ENCODE results near the gene LYZL2.
A peak's percentile ranks its signal among the peaks of the same experiment; 100 is the strongest.
"Not testable (repeated sequence)": the region's sequence is repeated elsewhere in the genome, so short reads cannot be mapped to it uniquely, and the experiment has no call there.

The LYZL2 gene

DNA sequence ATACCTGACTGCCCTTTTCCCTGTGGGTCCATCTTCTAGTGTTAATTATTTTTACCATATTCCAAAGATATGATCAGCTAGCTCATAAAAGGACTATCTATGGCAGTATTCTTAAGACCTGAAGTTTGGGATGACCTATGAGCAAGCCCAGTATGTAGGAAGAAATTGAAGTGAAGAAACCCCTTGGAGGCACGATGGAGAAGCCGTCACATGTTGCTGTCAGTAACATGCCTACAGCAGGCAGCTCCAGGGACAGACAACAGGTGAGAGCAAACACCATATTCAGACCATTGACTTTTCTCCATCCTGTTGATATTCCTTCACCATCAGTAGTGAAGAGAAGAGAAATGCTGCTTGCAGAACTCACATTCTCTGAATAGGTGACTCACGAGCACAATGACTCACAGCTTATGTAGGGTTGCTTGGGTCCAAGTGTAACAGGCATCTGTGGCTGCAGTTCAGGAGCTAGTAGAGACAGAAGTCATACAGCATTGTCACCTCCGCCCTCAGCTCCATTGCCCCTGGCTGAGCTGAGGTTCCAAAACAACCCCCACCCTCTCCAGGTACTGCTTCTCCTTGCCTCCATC, 8.4 kb upstream of the LYZL2 start:
- DNase-seq = no peak

DNA sequence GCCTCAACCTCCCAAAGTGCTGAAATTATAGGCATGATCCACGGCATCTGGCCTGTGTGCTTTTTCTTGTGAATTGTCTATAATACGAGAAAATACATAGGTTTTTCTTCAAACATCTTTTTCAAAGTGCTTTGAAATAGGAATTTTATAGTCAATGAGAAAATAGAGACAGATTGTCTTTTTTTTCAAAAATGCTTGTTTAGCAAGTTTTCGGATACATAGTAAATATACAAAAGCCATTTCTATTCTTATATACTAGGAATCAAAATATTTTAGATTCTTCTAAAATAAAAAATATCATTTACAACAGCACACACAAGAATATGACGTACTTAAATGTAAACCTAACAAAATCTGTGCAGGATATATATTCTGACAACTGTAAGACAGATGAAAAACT, 1.6 kb upstream of the LYZL2 start:
- DNase-seq = no peak

DNA sequence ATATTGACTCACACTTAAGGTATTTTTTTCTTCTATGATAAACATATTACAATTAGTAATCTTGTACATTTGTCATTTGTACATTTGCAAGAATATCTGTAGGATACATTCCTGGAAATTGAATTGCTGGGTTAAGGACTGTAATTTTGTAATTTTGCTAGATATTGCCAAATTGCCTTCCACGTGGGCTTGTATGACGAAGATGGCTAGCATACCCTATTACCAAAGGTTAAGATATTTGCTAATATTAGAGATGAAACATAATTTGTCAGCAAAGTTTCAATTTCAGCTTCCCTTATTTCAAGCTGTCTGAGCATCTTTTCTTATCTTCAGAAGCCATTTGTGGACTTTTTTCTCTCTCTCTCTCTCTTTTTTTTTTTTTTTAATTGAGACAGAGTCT, 1.0 kb upstream of the LYZL2 start:
- DNase-seq = no peak

DNA sequence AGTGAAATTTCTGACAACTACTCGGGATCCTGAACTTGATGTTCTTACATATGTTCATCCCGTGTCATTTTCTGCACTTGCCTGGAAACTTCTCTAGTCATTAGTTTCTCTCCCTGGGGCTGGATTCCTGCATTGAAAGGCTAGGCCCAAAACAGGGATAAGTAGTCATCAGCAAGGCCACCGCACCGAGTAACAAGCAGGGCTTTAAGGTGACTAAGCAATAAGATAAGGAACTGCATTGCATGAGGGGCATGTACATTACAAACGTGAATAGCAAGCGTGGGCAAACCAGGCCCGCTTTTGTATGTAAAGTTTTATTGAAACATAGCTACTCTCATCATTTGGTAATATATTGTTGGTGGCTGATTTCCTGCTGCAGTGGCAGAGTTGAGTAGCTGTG, 977 bp downstream of the LYZL2 start:
- DNase-seq = not testable (repeated sequence)

DNA sequence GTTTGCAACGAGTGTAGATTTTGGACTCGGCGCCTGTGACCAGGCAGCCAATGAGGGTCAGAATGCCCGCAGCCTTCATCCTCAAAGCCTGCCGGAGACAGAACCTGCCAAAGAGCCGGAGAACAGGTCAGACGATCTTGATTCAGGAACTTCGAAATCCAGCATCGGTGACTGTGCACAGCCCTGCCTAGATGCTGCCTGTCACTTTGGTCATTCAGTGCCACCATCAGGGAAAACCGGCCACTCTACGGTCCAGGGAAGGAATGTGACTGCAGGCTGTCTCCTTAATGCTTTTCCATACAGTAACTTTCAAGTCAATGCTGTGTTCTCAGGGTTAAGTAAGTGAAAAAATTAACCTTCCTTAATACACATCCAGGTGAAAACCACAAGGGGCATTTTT, 2.7 kb downstream of the LYZL2 start:
- not testable (repeated sequence) for DNase-seq

DNA sequence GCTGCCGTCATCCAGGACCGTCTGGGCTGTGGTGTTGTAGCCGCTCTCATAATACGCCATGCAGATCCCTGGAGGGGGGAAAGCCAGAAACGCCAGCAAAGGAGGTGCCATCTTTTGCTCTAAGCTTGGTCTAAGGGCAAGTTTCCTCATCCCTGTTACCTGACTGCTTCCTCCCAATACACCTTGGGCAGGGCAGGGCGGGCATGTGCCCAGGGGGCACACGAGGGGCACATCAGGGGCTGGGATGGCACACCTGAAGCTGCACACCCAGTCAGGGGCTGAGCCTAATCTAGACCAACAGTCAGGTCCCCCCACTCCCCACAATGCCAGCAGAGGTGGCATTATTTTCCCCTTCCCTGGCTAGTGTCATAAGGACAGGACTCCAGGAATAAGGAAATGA, 3.4 kb downstream of the LYZL2 start:
- DNase-seq = not testable (repeated sequence)

DNA sequence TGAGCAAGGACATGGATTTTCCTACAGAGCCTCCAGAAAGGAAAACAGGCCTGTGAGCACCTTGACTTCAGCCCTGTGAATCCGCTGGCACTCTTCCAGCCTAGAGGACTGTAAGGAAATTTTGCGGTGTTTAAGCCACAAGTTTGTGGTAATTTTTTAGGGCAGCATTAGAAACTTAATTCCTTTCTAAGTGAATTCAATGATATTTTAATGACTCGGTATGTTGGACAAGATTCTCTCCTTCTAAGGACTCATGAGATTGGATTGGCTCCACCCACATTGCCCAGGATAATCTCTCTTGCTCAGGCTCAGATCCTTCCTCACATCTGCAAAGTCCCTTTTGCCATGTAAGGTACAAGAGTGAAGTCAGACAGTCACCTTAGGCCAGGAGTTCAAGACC, 4.5 kb downstream of the LYZL2 start:
- no peak for DNase-seq

DNA sequence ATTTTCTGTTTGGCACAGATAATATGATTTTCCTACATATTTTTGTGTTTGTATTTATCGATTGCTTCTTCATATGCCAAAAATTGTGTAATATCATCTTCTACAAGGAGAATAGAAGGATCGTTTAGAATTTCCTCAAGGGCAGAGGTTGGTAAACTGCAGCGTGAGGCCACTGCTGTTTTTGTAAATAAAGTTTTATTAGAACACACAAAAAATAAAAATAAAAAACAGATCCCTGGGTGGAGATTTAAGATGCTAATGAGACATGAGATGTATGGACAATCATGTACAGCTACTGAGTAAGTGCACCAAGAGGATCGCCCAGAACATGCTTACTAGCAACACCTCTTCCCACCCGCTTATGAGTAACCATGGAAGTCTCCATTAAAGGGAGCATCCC, 9.6 kb downstream of the LYZL2 start:
- no peak for DNase-seq

DNA sequence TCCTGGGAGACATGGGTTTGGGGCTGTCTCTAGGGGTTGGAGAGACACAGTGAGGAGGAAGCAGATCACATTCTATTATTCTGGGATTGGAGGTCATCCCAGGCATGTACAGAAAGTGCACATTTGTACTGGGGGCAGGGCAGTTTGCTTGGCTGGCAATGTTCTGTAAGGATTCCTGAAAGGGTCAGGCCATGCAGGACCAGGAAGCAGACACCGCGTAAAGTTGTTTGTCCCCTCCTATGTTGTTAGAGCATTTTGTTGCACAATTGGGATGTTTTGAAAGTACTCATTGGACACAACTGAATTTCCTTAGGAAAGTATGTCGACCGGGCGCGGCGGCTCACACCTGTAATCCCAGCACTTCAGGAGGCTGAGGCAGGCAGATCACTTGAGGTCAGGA, 12.5 kb downstream of the LYZL2 start:
- DNase-seq = no peak

DNA sequence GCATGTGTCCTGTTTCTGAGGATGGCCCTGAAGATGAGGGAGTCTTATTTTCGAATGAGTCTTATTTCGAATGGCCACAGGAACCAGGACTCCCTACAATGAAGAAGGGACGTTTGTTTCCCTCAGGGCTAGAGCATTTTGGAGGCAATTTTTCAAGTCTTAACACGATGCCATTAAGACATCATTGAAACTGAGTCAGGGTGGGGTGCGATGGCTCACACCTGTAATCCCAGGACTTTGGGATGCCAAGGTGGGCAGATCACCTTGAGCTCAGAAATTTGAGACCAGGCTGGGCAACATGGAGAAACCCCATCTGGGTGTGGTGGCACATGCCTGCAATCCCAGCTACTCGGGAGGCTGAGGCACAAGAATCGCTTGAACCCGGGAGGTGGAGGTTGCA, 18.5 kb downstream of the LYZL2 start:
- not testable (repeated sequence) for DNase-seq

DNA sequence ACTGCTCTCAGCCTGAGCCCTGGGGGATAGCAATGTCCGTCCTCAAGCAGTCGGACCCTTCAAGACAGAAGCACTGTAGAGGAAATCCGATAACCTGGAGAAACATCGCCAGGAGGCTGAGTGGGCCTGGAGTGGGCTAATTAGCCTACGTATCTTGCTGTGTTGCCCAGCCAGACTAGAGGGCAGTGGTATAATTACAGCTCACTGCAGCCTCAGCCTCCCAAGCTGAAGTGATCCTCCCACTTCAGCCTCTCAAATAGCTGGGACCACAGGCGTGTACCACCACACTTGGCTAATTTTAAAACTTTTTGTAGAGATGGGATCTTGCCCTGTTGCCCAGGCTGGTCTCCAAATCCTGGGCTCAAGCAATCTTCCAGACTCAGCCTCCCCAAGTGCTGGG, 21.7 kb downstream of the LYZL2 start:
- no peak for DNase-seq

DNA sequence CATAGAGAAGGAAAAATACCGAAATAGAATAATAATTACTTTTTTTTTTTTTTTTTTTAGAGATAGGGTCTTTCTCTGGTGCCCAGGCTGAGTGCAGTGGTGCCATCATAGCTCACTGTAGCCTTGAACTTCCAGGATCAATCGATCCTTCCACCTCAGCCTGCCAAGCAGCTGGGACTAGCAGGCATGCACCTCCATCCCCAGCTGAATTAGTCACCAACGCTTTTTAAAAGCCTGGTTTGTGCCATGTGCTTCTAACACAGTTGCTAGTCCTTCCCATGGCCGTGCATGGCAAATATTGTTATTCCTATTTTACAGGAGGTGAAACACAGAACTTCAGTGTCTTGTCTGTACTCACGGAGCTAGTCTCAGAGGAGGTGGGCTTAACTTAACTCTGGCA, 23.2 kb downstream of the LYZL2 start:
- DNase-seq = no peak

DNA sequence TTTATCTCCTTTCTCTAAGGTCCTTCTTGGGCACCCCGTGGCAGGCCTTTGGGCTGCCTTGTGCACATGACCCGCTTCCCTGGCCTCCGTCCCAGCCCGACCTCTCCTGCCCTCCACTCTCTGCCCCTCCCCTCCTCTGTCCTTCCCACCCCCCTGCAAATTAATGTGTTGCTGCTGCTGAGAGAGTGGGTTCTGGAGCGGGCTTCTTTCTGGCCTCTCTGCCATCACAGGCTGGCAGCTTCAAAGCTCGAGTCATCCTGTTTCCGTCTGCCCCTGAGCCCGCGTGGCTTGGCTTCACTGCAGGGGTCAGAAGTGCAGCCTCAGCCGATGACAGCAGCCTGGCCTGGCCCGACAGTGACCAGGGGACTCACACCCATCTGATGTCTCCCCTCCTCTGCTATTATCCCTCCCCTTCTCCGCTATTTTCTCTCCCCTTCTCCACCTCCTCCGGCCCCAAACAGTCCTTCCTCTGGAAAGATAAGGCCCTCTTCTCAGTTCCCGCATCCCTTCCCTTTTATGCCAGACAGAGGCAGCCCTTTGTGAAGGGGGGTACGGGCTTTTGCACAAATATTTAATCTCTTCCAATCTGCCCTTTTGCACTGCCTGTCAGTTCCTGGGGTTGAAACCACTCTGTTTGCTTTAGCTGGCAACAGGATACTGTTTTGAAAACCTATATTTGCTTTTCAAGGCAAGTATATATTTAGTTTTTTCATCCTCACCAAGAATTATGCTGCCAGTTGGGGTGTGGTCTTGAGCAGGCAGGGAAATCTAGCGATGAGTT, 24.0 kb downstream of the LYZL2 start:
- DNase-seq = not testable (repeated sequence)

DNA sequence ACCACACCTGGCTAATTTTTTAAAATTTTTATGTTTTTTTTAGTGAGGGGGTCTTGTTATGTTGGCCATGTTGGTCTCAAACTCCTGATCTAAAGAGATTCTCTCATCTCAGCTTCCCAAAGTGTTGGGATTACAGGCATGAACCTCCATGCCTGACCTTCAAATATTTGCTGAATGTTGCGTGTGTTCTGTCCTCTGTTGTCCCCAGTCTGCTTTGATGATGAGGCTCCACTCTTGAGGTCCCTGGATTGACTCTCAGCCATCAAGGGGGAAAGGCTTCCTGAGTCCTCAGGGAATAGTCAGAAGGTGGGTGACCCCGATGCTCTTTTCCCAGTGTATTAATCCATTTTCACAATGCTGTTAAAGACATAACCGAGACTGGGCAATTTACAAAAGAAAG, 26.0 kb downstream of the LYZL2 start:
- no peak for DNase-seq

DNA sequence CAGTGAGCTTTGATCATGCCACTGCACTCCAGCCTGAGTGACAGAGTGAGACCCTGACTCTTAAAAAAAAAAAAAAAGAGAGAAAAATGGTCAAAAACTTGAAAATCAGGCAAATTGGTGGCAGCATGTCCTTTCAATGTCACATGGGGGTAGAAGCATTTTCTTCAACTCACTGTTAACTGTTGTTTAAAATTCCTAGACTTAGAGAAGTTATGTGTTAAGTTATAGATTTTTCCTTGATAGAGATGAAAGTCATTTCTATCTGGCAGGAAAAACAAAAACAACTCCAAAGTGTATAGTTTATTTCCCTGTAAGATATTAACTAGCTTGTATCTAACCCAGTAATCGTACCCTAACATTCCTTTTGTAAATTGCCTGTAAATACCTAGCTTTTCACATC, 26.8 kb downstream of the LYZL2 start:
- DNase-seq = no peak

DNA sequence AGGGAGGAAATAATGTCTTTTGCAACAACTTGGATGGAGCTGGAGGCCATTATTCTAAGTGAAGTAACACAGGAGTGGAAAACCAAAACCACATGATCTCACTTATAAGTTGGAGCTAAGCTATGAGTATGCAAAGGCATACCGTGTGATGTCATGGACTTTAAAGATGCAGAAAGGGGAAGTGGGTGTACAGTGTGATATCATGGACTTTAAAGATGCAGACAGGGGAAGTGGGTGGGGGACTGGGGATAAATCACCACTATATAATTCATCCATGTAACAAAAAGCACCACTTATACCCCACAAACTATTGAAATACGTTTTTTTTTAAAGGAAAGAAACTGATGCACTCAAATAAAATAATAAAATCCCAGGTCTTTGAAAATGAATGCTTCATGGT, 29.5 kb downstream of the LYZL2 start:
- no peak for DNase-seq

DNA sequence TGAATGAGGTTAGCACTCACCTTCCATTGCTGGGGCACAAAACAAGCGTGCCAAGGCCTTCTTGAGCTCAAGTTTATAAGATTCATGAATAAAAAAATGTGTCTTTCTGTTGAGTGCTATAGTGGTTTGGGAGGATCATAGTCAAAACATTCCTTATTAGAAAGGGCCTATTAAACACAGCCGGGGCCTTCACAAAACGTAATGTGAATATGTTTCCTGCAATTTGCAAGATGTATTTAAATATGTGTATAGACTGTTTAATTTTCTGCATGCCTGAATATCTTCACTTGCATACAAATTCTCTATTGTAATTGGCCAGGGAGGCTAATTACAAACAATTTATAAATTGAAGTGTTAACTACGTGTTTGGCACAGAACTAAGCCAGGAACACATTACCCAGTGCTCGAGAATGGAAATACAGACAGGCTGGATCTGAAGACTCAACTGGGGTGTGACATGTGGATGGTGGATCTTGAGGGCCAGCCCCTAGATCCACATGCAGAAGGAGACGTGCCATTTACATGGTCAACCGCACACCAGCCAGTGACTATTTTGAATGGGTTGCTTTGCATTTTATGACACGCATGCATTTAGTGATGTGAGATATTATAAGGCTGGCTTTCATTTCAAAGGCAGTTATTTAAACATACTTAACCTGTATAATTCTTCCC, 31.3 kb downstream of the LYZL2 start:
- DNase-seq = no peak

DNA sequence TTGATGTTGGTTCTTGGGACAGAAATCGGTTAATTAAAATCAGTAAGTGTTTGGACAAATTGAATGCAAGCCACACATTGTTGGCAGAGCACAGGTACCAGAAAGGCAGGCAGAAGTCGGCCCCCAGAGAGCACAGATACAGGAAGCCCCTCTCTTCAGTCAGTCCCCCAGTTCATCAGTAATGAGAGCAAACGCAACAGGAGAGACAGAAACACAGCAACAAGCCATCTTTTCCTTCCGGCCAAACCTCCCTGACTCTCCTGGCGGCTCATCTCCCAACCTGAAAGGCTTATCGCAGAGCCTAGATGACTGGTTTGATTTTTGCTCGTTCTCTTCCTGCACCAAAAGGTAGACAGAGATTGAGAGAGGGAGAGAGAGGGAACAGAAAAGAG, 32.1 kb downstream of the LYZL2 start:
- DNase-seq = not testable (repeated sequence)

DNA sequence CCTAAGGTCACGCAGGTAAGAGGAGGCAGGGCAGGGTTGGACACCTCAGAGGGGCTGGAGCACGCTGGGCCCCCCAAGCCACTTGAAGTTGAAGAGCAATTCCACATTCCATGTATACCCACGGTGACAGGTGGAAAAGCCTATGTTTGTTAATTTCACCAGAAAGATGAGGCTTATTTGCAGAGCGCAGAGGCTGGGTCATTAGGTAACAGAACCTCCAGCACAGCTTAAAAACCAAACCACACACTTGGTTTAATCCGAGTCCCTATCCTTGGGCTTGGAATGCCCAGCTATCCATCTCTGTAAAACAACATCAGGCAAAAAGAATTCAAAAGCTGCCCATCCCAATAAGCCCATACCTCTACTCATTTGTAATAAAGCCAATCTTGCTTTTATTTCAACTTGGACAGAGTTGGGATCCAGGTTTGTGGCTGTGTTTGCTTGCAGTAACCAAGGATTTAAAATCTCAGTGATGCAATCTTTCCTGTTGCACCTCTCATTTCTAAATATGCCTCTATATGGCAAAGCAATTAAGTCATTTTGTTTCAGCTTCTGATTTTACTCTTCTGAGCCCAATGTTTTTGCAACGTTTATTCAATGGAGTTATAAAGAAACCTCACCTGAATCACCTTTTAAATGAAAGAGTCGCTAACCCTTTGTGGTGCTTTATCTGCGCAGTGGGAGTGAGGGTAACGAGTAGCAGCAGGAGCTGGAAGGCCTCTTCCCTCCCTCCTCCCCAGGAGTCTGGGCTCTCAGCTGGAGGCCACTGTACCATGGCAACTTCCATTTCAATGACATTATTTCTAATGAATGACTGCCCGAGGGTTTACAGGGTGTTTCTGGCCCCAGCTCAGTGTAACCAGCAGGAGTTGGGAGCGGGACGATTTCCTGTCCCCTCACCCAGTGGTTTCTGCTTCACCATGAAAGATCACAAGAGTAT, 32.8 kb downstream of the LYZL2 start:
- peak; percentile 28 for DNase-seq

DNA sequence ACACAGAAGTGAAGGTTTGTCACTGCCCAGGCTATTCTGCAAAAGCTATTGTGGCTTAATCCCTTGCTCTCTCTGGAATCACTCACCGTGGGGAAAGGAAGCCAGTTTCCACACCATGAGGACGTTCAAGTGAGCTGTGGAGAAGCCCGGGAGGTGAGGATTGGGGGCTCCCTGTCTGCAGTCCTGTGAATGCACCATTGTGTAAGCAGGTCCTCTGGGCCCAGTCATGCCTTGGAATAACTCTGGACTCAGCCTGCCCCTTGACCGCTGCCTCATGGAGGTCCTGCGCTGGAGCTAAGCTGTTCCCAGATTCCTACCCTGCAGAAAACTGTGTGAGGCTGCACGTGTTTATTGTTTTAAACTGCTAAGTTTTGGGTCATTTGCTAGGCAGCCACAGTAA, 33.5 kb downstream of the LYZL2 start:
- no peak for DNase-seq

DNA sequence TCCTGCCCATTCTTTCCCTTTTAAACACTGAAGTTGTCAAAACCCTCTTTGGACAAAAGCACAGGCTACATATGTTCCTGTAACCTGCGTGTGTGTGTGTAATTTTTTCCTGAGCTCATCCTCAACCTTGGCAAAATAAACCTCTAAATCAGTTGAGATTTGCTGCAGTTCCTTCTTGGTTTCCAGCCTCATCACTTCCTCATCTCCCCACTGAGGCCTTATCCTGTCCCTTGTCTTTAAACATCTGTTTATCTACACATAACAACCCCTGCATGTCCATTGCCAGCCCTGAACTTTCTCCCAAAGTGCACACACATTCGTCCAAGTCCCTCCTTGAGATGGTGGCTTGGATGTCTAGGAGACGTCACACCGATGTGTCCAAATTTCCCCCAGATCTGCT, 35.5 kb downstream of the LYZL2 start:
- DNase-seq = no peak

DNA sequence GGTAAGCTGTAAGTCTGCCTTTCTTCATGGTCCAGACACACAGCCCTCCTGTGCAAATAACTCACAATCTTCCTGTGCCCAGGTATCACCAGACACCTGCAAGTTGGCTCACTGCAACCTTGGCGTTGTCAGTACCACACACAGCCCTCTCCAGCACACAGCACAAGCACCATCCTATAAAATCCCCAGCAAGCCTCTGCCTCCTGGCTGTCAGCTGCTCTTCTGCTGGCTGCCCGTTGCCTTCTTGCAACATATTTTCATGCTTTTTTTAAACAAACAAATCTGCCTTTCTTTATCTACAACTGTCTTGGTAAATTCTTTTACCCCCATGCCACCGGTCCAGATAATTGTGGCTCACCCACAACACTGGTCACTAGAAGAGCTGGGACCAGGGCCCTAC, 36.8 kb downstream of the LYZL2 start:
- not testable (repeated sequence) for DNase-seq

DNA sequence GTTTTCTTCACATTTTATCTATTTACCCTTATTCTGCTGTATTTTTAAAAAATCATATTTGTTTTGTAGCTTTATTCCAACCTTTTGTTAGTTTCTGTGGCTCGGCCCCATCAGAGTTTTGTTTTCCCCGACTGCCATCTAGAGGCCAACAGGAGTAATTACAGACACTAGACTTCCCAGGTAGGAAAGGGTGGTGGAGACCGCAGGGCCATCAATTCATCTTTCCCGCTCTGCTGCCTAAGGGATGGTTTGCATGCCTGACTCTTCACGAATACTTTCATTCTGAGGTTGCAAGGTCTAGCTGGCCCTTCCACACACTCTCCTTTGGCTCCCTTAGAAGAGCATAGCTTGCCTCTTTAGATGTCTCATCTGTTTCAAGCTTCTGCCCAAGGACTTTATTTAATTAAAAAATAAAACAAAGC, 38.3 kb downstream of the LYZL2 start:
- DNase-seq = peak; percentile 22
